K562 (cell line): Measurements from ENCODE around the gene AIF1. TPM values are rescaled to one million over a fixed set of nuclear protein-coding genes. Genes with fewer than 3 reads are reported as not detected.

Experiments used
- CTBP1 ChIP-seq: fragments of 450-650 bp; IDR thresholded peaks from 2 replicates; pipeline ENCODE4 v1.6.1; 2016; ENCODE audit warnings: borderline replicate concordance
- GTF2E2 ChIP-seq: fragments of 200-800 bp; sonication (Bioruptor generic); IDR thresholded peaks from 2 replicates; pipeline ENCODE4 v1.6.1; 2016; ENCODE audit warnings: missing genetic modification characterization, missing compliant biosample characterization
- HCFC1 ChIP-seq: IDR thresholded peaks from 2 replicates; pipeline ENCODE4 v1.6.1; 2012; ENCODE audit warnings: low read depth, low read length, improper control_type of control experiment
- KLF10 ChIP-seq: fragments of 250-450 bp; sonication (Bioruptor Pico); IDR thresholded peaks from 2 replicates; pipeline ENCODE4 v1.6.1; 2021; ENCODE audit warnings: matching md5 sums
- KLF13 ChIP-seq: fragments of 450-650 bp; IDR thresholded peaks from 2 replicates; pipeline ENCODE4 v1.6.1; 2016; ENCODE audit warnings: missing genetic modification characterization, low read depth, mild to moderate bottlenecking, missing compliant biosample characterization, moderate library complexity, borderline replicate concordance
- MAFG ChIP-seq: fragments of 450-650 bp; conservative IDR thresholded peaks from 2 replicates; pipeline ENCODE4 v1.6.1; 2016; ENCODE audit warnings: missing genetic modification characterization, missing compliant biosample characterization
- MAFK ChIP-seq: IDR thresholded peaks from 2 replicates; pipeline ENCODE4 v1.6.1; 2011; ENCODE audit warnings: low read length, improper control_type of control experiment
- MED1 ChIP-seq: sonication (generic); formaldehyde crosslinking; IDR thresholded peaks from 2 replicates; pipeline ENCODE4 v1.8.1; 2023; ENCODE audit warnings: missing genetic modification reagents, borderline replicate concordance
- NFIX ChIP-seq: fragments of 250-450 bp; sonication (Bioruptor Pico); IDR thresholded peaks from 2 replicates; pipeline ENCODE4 v1.4.0; 2020; ENCODE audit warnings: low read depth, mild to moderate bottlenecking, moderate library complexity
- PHB2 ChIP-seq: fragments of 450-650 bp; IDR thresholded peaks from 2 replicates; pipeline ENCODE4 v1.6.1; 2017; ENCODE audit warnings: low read depth
- SIX5 ChIP-seq, 2 experiments: IDR thresholded peaks; 2 replicates each; pipeline ENCODE4 v1.6.1; 2011; ENCODE audit warnings: low read length in 2 of 2, borderline replicate concordance in 1 of 2, low read depth in 1 of 2, mild to moderate bottlenecking in 1 of 2, moderate library complexity in 1 of 2; ENCODE audit not compliant: insufficient read depth in 1 of 2
- SREBF2 ChIP-seq: sonication (generic); formaldehyde crosslinking; IDR thresholded peaks from 2 replicates; pipeline ENCODE4 v1.4.0; 2020; ENCODE audit warnings: mild to moderate bottlenecking, missing genetic modification reagents
- SRSF3 ChIP-seq: fragments of 200-400 bp; formaldehyde crosslinking; IDR thresholded peaks from 2 replicates; pipeline ENCODE4 v1.6.1; 2016; ENCODE audit warnings: mild to moderate bottlenecking, low read length, moderate library complexity; ENCODE audit not compliant: insufficient read depth
- TAL1 ChIP-seq: fragments of 450-650 bp; IDR thresholded peaks from 2 replicates; pipeline ENCODE4 v1.6.1; 2016; ENCODE audit warnings: mild to moderate bottlenecking
- TCF7 ChIP-seq: sonication (generic); IDR thresholded peaks from 2 replicates; pipeline ENCODE4 v1.6.1; 2016; ENCODE audit warnings: antibody characterized with exemption, borderline replicate concordance
- ZNF384 ChIP-seq: IDR thresholded peaks from 2 replicates; pipeline ENCODE4 v1.6.1; 2012; ENCODE audit warnings: low read depth, low read length, improper control_type of control experiment
- ZNF583 ChIP-seq: fragments of 250-450 bp; sonication (Bioruptor Pico); IDR thresholded peaks from 2 replicates; pipeline ENCODE4 v1.4.0; 2020
- polyA plus RNA-seq, 8 experiments: library from polyadenylated mRNA; depleted of rRNA in 4 of 8; stranded (reverse) in 5 of 8; unstranded in 3 of 8; fragments of >200 nt; fragmentation: Nextera tagmentation in 2 of 8; fragmentation: Illumina TruSeq in 1 of 8; extraction: Ambion mirVana in 2 of 8; extraction: Trizol in 1 of 8; gene quantifications; 2 replicates each; pipeline versions ENCODE4 v1.2.1 to v1.2.3, GENCODE V29; 2011 to 2014; ENCODE audit warnings: inconsistent platforms in 1 of 8, missing spikeins in 1 of 8
- total RNA-seq, 7 experiments: library from RNA; depleted of rRNA in 6 of 7; stranded (reverse); fragments of >200 nt in 6 of 7; fragmentation: Illumina TruSeq in 2 of 7; extraction: Trizol in 2 of 7; gene quantifications; 2 replicates each; pipeline versions ENCODE4 v1.2.1 to v1.2.3, GENCODE V29; 2011 to 2021; ENCODE audit warnings: low replicate concordance in 1 of 7
- TF ChIP-seq, protein P1 (sequence below): sonication (generic); formaldehyde crosslinking; IDR thresholded peaks from 2 replicates; pipeline ENCODE4 v1.8.0; 2022; ENCODE audit warnings: missing genetic modification reagents, mild to moderate bottlenecking, moderate library complexity, borderline replicate concordance
- TF ChIP-seq, protein P2 (sequence below): fragments of 450-650 bp; formaldehyde crosslinking; IDR thresholded peaks from 2 replicates; pipeline ENCODE4 v1.4.0; 2022; ENCODE audit warnings: missing genetic modification characterization
- TF ChIP-seq, protein P3 (sequence below): fragments of 450-650 bp; IDR thresholded peaks from 2 replicates; pipeline ENCODE4 v1.6.1; 2014; ENCODE audit warnings: low read depth, mild to moderate bottlenecking, moderate library complexity, borderline replicate concordance
- TF ChIP-seq, protein P4 (sequence below): fragments of 250-450 bp; sonication (Bioruptor Pico); IDR thresholded peaks from 2 replicates; pipeline ENCODE4 v1.8.0; 2021; ENCODE audit warnings: moderate library complexity, mild to moderate bottlenecking, inconsistent platforms

The AIF1 gene
- total and polyA plus RNA-seq, 9 of the 15 experiments (the other 6 are each of a cell fraction or from before 2014, with no cell fraction given): 9.4 to 33.4 (median 19.4) TPM

DNA sequence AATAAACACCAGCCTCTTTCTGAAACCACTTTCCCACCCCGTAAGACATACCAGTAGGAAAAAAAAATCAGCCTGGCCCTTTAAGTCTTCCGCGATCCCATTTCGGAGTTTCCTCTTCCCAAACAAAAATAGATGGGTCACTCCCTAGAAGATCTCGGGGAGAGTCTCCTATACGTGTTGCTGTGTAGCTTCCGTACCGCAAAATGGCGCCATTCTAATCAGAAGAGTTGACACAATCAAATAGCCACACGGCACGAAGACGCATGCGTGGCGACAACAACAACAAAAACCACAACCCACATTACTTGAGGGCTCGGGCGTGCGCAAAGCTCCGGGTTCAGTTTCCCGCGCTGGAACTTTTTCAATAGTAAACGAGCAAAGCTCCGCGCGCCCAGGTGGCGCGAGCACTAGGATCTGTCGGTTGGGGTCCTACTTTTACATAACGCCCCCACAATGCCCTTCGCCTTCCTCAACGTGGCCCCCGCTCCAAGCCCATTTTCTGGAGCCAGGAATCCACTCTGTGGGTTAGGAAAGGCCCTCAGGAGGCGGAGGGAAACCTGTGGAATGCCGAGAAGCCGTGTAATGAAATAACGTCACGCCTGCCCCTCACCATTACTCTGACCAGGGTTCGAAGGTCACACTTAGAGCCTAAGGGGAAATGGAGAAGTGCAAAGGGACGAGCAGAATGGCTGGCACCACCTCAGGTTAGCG is 49.9 kb downstream of the AIF1 start, which contains the start of gene GPANK1 (continued):
- TF ChIP-seq, protein P1, sequence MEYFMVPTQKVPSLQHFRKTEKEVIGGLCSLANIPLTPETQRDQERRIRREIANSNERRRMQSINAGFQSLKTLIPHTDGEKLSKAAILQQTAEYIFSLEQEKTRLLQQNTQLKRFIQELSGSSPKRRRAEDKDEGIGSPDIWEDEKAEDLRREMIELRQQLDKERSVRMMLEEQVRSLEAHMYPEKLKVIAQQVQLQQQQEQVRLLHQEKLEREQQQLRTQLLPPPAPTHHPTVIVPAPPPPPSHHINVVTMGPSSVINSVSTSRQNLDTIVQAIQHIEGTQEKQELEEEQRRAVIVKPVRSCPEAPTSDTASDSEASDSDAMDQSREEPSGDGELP (CRISPR knock-in tag): peak; percentile 89
- peak; percentile 26; the same call in 1 of the 2 replicates for TF ChIP-seq MAFK
- no peak for TF ChIP-seq MED1 (CRISPR knock-in tag)
- TF ChIP-seq MAFG (tag): no peak; the same call in 1 of the 2 replicates
- 0 out of 2 replicates have a peak, but pooled peaks have one; percentile 52 for TF ChIP-seq KLF13
- no peak; the same call in none of the 2 replicates for TF ChIP-seq ZNF384
- TF ChIP-seq NFIX (CRISPR knock-in tag): no peak
- TF ChIP-seq, protein P2, sequence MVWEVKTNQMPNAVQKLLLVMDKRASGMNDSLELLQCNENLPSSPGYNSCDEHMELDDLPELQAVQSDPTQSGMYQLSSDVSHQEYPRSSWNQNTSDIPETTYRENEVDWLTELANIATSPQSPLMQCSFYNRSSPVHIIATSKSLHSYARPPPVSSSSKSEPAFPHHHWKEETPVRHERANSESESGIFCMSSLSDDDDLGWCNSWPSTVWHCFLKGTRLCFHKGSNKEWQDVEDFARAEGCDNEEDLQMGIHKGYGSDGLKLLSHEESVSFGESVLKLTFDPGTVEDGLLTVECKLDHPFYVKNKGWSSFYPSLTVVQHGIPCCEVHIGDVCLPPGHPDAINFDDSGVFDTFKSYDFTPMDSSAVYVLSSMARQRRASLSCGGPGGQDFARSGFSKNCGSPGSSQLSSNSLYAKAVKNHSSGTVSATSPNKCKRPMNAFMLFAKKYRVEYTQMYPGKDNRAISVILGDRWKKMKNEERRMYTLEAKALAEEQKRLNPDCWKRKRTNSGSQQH (CRISPR knock-in tag): peak; percentile 62
- TF ChIP-seq TAL1: no peak; the same call in 1 of the 2 replicates
- TF ChIP-seq, protein P3, sequence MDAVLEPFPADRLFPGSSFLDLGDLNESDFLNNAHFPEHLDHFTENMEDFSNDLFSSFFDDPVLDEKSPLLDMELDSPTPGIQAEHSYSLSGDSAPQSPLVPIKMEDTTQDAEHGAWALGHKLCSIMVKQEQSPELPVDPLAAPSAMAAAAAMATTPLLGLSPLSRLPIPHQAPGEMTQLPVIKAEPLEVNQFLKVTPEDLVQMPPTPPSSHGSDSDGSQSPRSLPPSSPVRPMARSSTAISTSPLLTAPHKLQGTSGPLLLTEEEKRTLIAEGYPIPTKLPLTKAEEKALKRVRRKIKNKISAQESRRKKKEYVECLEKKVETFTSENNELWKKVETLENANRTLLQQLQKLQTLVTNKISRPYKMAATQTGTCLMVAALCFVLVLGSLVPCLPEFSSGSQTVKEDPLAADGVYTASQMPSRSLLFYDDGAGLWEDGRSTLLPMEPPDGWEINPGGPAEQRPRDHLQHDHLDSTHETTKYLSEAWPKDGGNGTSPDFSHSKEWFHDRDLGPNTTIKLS: peak; percentile 90
- TF ChIP-seq HCFC1: peak; percentile 80
- TF ChIP-seq PHB2: no peak
- peak; percentile 95; the same call in 1 of the 2 replicates for TF ChIP-seq SRSF3
- TF ChIP-seq ZNF583: no peak
- TF ChIP-seq SIX5 (IDR thresholded peaks at IDR 0.05; ENCODE audit: borderline replicate concordance in 1 of 2, insufficient read depth in 1 of 2, low read depth in 1 of 2, low read length in 2 of 2): peak in 1 of 2 experiments; percentile 3; a peak in 1 of 4 replicates
- TF ChIP-seq KLF10 (CRISPR knock-in tag): no peak; the same call in 1 of the 2 replicates
- no peak for TF ChIP-seq CTBP1
- no peak for TF ChIP-seq TCF7
- TF ChIP-seq SREBF2 (CRISPR knock-in tag): 0 out of 2 replicates have a peak, but pooled peaks have one; percentile 92
- no peak for TF ChIP-seq GTF2E2 (tag)
- TF ChIP-seq, protein P4, sequence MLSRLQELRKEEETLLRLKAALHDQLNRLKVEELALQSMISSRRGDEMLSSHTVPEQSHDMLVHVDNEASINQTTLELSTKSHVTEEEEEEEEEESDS: peak; percentile 81
